Testis (tissue), 2 donors: ENCODE results near the gene THSD4.

Source experiments
- CTCF ChIP-seq, 3 experiments: fragments of 450-650 bp in 2 of 3; fragments of 200-600 bp in 1 of 3; sonication (generic) in 1 of 3; IDR thresholded peaks; one replicate each; pipeline ENCODE4 v1.5.1; 2016 to 2019; ENCODE audit warnings: antibody characterized with exemption in 3 of 3, mild to moderate bottlenecking in 2 of 3, moderate library complexity in 1 of 3
- POLR2A ChIP-seq: fragments of 450-650 bp; IDR thresholded peaks from one replicate; pipeline ENCODE4 v1.6.1; 2017; ENCODE audit warnings: antibody characterized with exemption, mild to moderate bottlenecking, moderate library complexity

GRCh38 chr15:71116942-71117341, 1.7 kb downstream of the THSD4 start:
- TF ChIP-seq CTCF (IDR thresholded peaks at IDR 0.05) = no peak
- no peak for TF ChIP-seq POLR2A
